ENCODE measurements around the gene EP300.

Gene EP300

DNA sequence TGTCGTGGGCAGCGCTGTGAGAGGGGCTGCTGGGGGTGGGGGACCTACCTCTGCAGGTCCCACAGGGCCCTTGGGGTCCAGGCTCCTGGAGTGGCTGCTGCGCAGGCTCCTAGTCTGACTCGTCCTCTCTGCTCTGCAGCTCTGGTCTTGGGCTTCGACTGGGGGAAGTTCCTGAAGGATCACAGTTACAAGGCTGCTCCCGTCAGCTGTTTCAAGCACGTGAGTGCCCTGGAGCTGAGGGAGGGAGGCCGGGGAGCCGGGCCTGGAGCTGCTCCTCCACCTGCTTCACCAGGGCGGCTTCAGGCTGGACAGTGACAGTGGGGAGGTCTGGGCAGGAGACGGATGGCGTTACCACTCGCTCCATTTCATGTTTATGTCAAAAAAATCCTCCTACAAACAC is 124.6 kb downstream of the EP300 start:
- no peak for DNase-seq

GRCh38 chr22:41217553-41218157 is 125.3 kb downstream of the EP300 start:
- no peak for DNase-seq

- no peak for DNase-seq
Measured at GRCh38 chr22:41222846-41223507, 130.6 kb downstream of the EP300 start.

- no peak for DNase-seq
Measured at GRCh38 chr22:41223535-41223934, 131.1 kb downstream of the EP300 start.

- DNase-seq: no peak
Measured at GRCh38 chr22:41226723-41227655, 134.6 kb downstream of the EP300 start.

DNA sequence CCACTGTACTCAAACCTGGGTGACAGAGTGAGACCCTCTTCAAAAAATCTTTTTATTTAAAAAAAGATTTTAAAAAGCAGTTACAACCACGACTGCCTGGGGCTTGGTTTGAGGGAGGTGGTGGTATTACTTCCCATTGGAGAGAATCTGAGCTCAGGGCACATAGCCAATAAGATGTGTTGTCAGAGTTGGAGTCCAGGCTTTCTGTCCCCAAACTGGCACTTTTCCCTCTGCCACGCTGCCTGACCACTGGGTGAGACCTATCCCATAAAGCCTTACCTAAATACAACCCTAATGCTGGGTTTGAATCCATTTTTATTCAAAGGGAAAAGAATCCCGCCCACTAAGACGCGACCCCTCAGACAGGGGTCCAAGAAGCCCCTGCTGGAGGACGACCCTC is 136.8 kb downstream of the EP300 start:
- no peak for DNase-seq

All from NCI-H446 treated with DMSO at 0.1 percent for 48 hours (cell line).